ENCODE results near the gene KLF6.

KLF6 gene

GRCh38 chr10:3786295-3787015, 1.4 kb upstream of the KLF6 start:
- DNase-seq = no peak

GRCh38 chr10:3785851-3786271, 852 bp upstream of the KLF6 start:
- no peak for DNase-seq

- peak; percentile 97 for DNase-seq
Observed at GRCh38 chr10:3785251-3785850, 342 bp upstream of the KLF6 start.

- peak; percentile 52 for DNase-seq
Observed at GRCh38 chr10:3783682-3784432, 1.2 kb downstream of the KLF6 start.

GRCh38 chr10:3783316-3783681, 1.7 kb downstream of the KLF6 start:
- DNase-seq = no peak

- no peak for DNase-seq
Observed at GRCh38 chr10:3782451-3783315, 2.3 kb downstream of the KLF6 start.

- DNase-seq = no peak
Observed at GRCh38 chr10:3782146-3782450, 2.9 kb downstream of the KLF6 start.

- no peak for DNase-seq
Observed at GRCh38 chr10:3781468-3782145, 3.4 kb downstream of the KLF6 start.

GRCh38 chr10:3780771-3781467, 4.1 kb downstream of the KLF6 start:
- no peak for DNase-seq

GRCh38 chr10:3780021-3780770, 4.8 kb downstream of the KLF6 start:
- no peak for DNase-seq

- no peak for DNase-seq
Observed at GRCh38 chr10:3779158-3779741, 5.8 kb downstream of the KLF6 start.

GRCh38 chr10:3778692-3779157, 6.3 kb downstream of the KLF6 start:
- no peak for DNase-seq

- no peak for DNase-seq
Observed at GRCh38 chr10:3777981-3778691, 6.9 kb downstream of the KLF6 start.

GRCh38 chr10:3776796-3777571, 8.0 kb downstream of the KLF6 start:
- DNase-seq = no peak

GRCh38 chr10:3775696-3776551, 9.1 kb downstream of the KLF6 start:
- no peak for DNase-seq

GRCh38 chr10:3774814-3775695, 10.0 kb downstream of the KLF6 start:
- no peak for DNase-seq
